Nephron (organoid): ENCODE results near the gene TXNDC11.
A peak's percentile ranks its signal among the peaks of the same experiment; 100 is the strongest.

Experiments used
- H3K27ac Mint-ChIP-seq, 3 experiments: 2 replicates each; pipeline ENCODE4 v1.8.0; 2020; ENCODE audit warnings: mixed read lengths in 3 of 3, mild to moderate bottlenecking in 2 of 3, moderate library complexity in 1 of 3
- H3K27me3 Mint-ChIP-seq: 2 replicates; pipeline ENCODE4 v1.8.0; 2021; ENCODE audit warnings: low read depth, mild to moderate bottlenecking, moderate library complexity, mixed read lengths
- H3K36me3 Mint-ChIP-seq: 2 replicates; pipeline ENCODE4 v1.8.0; 2020; ENCODE audit warnings: low read depth, mixed read lengths
- H3K4me1 Mint-ChIP-seq: 2 replicates; pipeline ENCODE4 v1.8.0; 2020; ENCODE audit warnings: mixed read lengths
- H3K4me3 Mint-ChIP-seq, 3 experiments: 2 replicates each; pipeline ENCODE4 v1.8.0; 2020; ENCODE audit warnings: mild to moderate bottlenecking in 3 of 3, mixed read lengths in 3 of 3, moderate library complexity in 2 of 3
- H3K9me3 Mint-ChIP-seq: 2 replicates; pipeline ENCODE4 v1.8.0; 2020; ENCODE audit warnings: mixed read lengths
- CTCF ChIP-seq, 3 experiments: fragments of 200-600 bp; sonication (generic); IDR thresholded peaks; one replicate each; pipeline ENCODE4 v1.5.0; 2021; ENCODE audit warnings: antibody characterized with exemption in 3 of 3; ENCODE audit not compliant: unreplicated experiment in 3 of 3

Gene TXNDC11

GRCh38 chr16:11706180-11706742 lies 36.4 kb downstream of the TXNDC11 start:
- Mint-ChIP-seq H3K36me3 (peaks cover 38% of the 10 kb centered on the region), H3K27me3 (no peaks in the 10 kb centered on the region), H3K4me3 (no peak overlapping the region), H3K9me3 (no peaks in the 10 kb centered on the region), H3K27ac (peak overlapping the region in 1 of 3 experiments; percentile 16), H3K4me1 (peaks cover 16% of the 10 kb centered on the region)
- no peak for TF ChIP-seq CTCF (IDR thresholded peaks at IDR 0.05; ENCODE audit: unreplicated experiment in 3 of 3)

- H3K4me3 Mint-ChIP-seq = no peak overlapping the region
- H3K27me3 Mint-ChIP-seq = no peaks in the 10 kb centered on the region
- H3K4me1 Mint-ChIP-seq = peaks cover 16% of the 10 kb centered on the region
- H3K9me3 Mint-ChIP-seq = no peaks in the 10 kb centered on the region
- peaks cover 37% of the 10 kb centered on the region for H3K36me3 Mint-ChIP-seq
- H3K27ac Mint-ChIP-seq = peak overlapping the region in 1 of 3 experiments; percentile 16
- TF ChIP-seq CTCF (IDR thresholded peaks at IDR 0.05; ENCODE audit: unreplicated experiment in 3 of 3) = no peak
These were observed 37.2 kb downstream of the TXNDC11 start for GRCh38 chr16:11705311-11706025.

- H3K9me3 Mint-ChIP-seq = no peaks in the 10 kb centered on the region
These were observed 42.2 kb downstream of the TXNDC11 start for GRCh38 chr16:11700264-11701029.

GRCh38 chr16:11699234-11699894 lies 43.3 kb downstream of the TXNDC11 start:
- Mint-ChIP-seq H3K27ac (no peak overlapping the region), H3K4me3 (no peak overlapping the region), H3K9me3 (no peaks in the 10 kb centered on the region), H3K27me3 (no peaks in the 10 kb centered on the region), H3K4me1 (no peaks in the 10 kb centered on the region), H3K36me3 (peaks cover 64% of the 10 kb centered on the region)
- no peak for TF ChIP-seq CTCF (IDR thresholded peaks at IDR 0.05; ENCODE audit: unreplicated experiment in 3 of 3)

More at GRCh38 chr16:11700264-11701029, 42.2 kb downstream of the TXNDC11 start:
- no peak overlapping the region for H3K4me3 Mint-ChIP-seq
- H3K36me3 Mint-ChIP-seq = peaks cover 60% of the 10 kb centered on the region
- H3K27ac Mint-ChIP-seq = no peak overlapping the region
- H3K4me1 Mint-ChIP-seq = peaks cover 5% of the 10 kb centered on the region
- TF ChIP-seq CTCF (IDR thresholded peaks at IDR 0.05; ENCODE audit: unreplicated experiment in 3 of 3) = no peak
- no peaks in the 10 kb centered on the region for H3K27me3 Mint-ChIP-seq

GRCh38 chr16:11698271-11698689 lies 44.4 kb downstream of the TXNDC11 start:
- TF ChIP-seq CTCF (IDR thresholded peaks at IDR 0.05; ENCODE audit: unreplicated experiment in 3 of 3) = no peak
- Mint-ChIP-seq H3K4me3 (no peak overlapping the region), H3K36me3 (peaks cover 64% of the 10 kb centered on the region), H3K4me1 (no peaks in the 10 kb centered on the region), H3K27me3 (no peaks in the 10 kb centered on the region), H3K27ac (no peak overlapping the region), H3K9me3 (no peaks in the 10 kb centered on the region)
